Sigmoid colon (tissue), 7 donors: Measurements from ENCODE around the gene TENT5C. TPM values are rescaled to one million over a fixed set of nuclear protein-coding genes. Genes with fewer than 3 reads are reported as not detected.

Experiments
- DNase-seq: peaks from one replicate; pipeline ENCODE4 v3.0.0-alpha.2; 2019
- H3K27ac ChIP-seq, 4 donors: fragments of 200-600 bp; sonication (generic); one replicate each; pipeline ENCODE4 v1.5.1; 2016 to 2019; ENCODE audit warnings: mild to moderate bottlenecking in 1 of 4
- H3K27me3 ChIP-seq, 3 donors: fragments of 200-600 bp; sonication (generic); one replicate each; pipeline ENCODE4 v1.5.1; 2019; ENCODE audit warnings: mild to moderate bottlenecking in 1 of 3
- H3K36me3 ChIP-seq, 4 donors: fragments of 200-600 bp; sonication (generic); one replicate each; pipeline ENCODE4 v1.5.1; 2016 to 2019
- H3K4me1 ChIP-seq, 4 donors: fragments of 200-600 bp; sonication (generic); one replicate each; pipeline ENCODE4 v1.5.1; 2017 to 2019
- H3K4me3 ChIP-seq, 4 donors: fragments of 200-600 bp; sonication (generic); one replicate each; pipeline ENCODE4 v1.5.1; 2017 to 2019; ENCODE audit warnings: mild to moderate bottlenecking in 2 of 4, moderate library complexity in 1 of 4
- H3K9me3 ChIP-seq, 4 donors: fragments of 200-600 bp in 3 of 4; sonication (generic) in 3 of 4; one replicate each; pipeline versions ENCODE4 v1.5.1 to v1.6.1; 2013 to 2019
- EP300 ChIP-seq, 4 donors: sonication (generic); formaldehyde crosslinking; IDR thresholded peaks; one replicate each; pipeline ENCODE4 v1.6.1; 2017; ENCODE audit warnings: antibody characterized with exemption in 4 of 4
- POLR2A ChIP-seq, 2 donors: fragments of 450-650 bp; IDR thresholded peaks; one replicate each; pipeline ENCODE4 v1.6.1; 2016; ENCODE audit warnings: antibody characterized with exemption in 2 of 2, mild to moderate bottlenecking in 2 of 2, moderate library complexity in 2 of 2
- POLR2AphosphoS5 ChIP-seq, 4 donors: sonication (generic); formaldehyde crosslinking; IDR thresholded peaks; one replicate each; pipeline ENCODE4 v1.6.1; 2017; ENCODE audit warnings: antibody characterized with exemption in 4 of 4
- WGBS, 2 donors: extraction: QIAGEN DNeasy Blood & Tissue Kit; methylation state at CpG; one replicate each; pipeline ENCODE4 v1.1.7; 2013; 5-methylcytosine and 5-hydroxymethylcytosine counted together
- intact Hi-C: fragments of 100-400 bp; cut with DNase I; formaldehyde crosslinking; loops from one replicate; pipeline ENCODE4 v1.15.1; 2023
- polyA plus RNA-seq, 3 donors: library from polyadenylated mRNA; stranded (reverse); fragments of 200-250 nt; gene quantifications; one replicate each; pipeline ENCODE4 v1.2.3, GENCODE V29; 2013
- total RNA-seq, 4 donors: library from RNA; depleted of rRNA; stranded (reverse); fragments of >200 nt; gene quantifications; one replicate each; pipeline ENCODE4 v1.1.0, GENCODE V29; 2016
- TF ChIP-seq, protein P1 (sequence below), 4 experiments: fragments of 450-650 bp in 3 of 4; fragments of 200-600 bp in 1 of 4; IDR thresholded peaks; one replicate each; pipeline ENCODE4 v1.5.1; 2016 to 2019; ENCODE audit warnings: antibody characterized with exemption in 4 of 4, mild to moderate bottlenecking in 3 of 4, moderate library complexity in 2 of 4
- donor health status: healthy with polysubstance abuse.
- donor health status: Bipolar disorder and iron deficiency.
- donor health status: healthy.

The TENT5C gene
- total and polyA plus RNA-seq, 7 donors, result 2.8 to 10.3 (median 5.6) TPM

GRCh38 chr1:117643601-117644000 is 37.8 kb downstream of the TENT5C start:
- Histone ChIP-seq H3K4me3 (no peak overlapping the region), H3K36me3 (no peaks in the 10 kb centered on the region), H3K27ac (no peak overlapping the region), H3K9me3 (no peaks in the 10 kb centered on the region), H3K4me1 (no peaks in the 10 kb centered on the region), H3K27me3 (no peaks in the 10 kb centered on the region)
- TF ChIP-seq POLR2AphosphoS5 (IDR thresholded peaks at IDR 0.05), result no peak
- no peak for TF ChIP-seq POLR2A (IDR thresholded peaks at IDR 0.05)
- TF ChIP-seq, protein P1, sequence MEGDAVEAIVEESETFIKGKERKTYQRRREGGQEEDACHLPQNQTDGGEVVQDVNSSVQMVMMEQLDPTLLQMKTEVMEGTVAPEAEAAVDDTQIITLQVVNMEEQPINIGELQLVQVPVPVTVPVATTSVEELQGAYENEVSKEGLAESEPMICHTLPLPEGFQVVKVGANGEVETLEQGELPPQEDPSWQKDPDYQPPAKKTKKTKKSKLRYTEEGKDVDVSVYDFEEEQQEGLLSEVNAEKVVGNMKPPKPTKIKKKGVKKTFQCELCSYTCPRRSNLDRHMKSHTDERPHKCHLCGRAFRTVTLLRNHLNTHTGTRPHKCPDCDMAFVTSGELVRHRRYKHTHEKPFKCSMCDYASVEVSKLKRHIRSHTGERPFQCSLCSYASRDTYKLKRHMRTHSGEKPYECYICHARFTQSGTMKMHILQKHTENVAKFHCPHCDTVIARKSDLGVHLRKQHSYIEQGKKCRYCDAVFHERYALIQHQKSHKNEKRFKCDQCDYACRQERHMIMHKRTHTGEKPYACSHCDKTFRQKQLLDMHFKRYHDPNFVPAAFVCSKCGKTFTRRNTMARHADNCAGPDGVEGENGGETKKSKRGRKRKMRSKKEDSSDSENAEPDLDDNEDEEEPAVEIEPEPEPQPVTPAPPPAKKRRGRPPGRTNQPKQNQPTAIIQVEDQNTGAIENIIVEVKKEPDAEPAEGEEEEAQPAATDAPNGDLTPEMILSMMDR (IDR thresholded peaks at IDR 0.05), result no peak
- no peak for TF ChIP-seq EP300 (IDR thresholded peaks at IDR 0.05)
- DNase-seq, result no peak
- intact Hi-C loops, result no loop called here
- 89 to 90% methylated on average over 2 of the region's 2 CpGs for WGBS, 2 donors

- Histone ChIP-seq H3K27ac (no peak overlapping the region), H3K27me3 (no peaks in the 10 kb centered on the region), H3K4me1 (no peaks in the 10 kb centered on the region), H3K9me3 (no peaks in the 10 kb centered on the region), H3K36me3 (no peaks in the 10 kb centered on the region), H3K4me3 (no peak overlapping the region)
- intact Hi-C loops, result no loop called here
- DNase-seq, result no peak
- WGBS, 2 donors, result 65 to 89% methylated on average over 3 of the region's 3 CpGs
- no peak for TF ChIP-seq POLR2A (IDR thresholded peaks at IDR 0.05)
- TF ChIP-seq POLR2AphosphoS5 (IDR thresholded peaks at IDR 0.05), result no peak
- TF ChIP-seq EP300 (IDR thresholded peaks at IDR 0.05), result no peak
- TF ChIP-seq, protein P1 (IDR thresholded peaks at IDR 0.05), result no peak
These were observed 39.0 kb downstream of the TENT5C start for GRCh38 chr1:117644696-117645311.

DNA sequence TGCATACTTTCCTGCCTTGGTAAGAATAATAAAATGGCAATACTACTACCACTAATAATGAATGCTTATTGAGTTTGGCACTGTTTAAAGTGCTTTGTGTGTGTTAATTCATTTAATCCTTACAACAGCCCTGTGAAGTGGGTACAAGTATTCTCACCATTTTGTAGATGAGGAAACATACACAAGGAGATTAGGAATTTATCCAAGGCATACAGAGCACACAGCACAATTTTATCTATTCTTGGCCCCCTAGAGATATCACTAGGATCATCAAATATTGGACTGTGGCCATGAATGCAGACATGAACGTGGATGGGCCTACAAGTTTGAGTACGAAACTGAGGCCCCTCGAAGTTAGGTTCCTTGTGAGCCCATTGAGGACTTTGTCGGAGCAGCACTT is 39.5 kb downstream of the TENT5C start:
- no peaks in the 10 kb centered on the region for H3K4me1 ChIP-seq
- H3K4me3 ChIP-seq, result no peak overlapping the region
- DNase-seq, result no peak
- TF ChIP-seq POLR2AphosphoS5 (IDR thresholded peaks at IDR 0.05), result no peak
- TF ChIP-seq, protein P1 (IDR thresholded peaks at IDR 0.05), result no peak
- no peak overlapping the region for H3K27ac ChIP-seq
- no peaks in the 10 kb centered on the region for H3K9me3 ChIP-seq
- no peaks in the 10 kb centered on the region for H3K36me3 ChIP-seq
- 91 to 93% methylated on average over 4 of the region's 4 CpGs for WGBS, 2 donors
- intact Hi-C loops, result no loop called here
- no peaks in the 10 kb centered on the region for H3K27me3 ChIP-seq

DNA sequence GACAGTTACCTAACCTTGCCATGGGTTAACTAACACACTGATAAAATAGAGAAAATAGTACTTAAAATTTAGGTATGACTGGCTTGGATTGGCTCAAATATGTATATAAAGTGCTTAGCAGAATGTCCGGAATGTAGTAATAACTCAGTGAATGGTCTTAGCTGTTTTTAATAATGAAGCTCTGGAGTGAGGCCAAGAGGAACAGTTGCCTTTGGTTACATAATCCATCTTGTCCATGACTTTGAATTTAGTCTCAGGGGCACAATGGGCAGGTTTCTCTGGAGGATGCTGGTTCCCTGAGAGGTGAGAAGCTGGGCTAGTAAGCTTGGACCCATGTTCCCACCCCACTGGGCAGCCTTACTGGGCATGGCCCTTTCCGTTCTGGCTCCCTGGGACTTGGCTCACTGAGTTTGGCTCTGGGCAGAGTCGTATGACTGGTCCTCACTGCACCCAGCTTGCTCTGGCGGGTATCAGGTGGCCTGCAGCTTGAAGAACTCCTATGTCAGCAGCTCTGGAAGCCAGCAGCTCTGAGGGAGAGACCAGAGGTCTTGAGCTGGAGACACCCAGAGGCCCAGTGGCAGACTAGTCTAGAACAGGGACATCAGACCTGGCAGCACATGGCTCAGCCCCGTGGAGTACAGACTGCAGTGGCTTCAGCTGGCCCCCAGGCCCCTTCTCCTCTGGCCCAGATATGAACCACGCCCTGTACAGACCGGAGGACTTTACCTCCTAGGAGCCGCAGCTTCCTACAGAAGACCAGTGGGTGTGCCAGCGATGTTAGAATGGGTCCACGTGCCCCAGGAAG is 40.4 kb downstream of the TENT5C start:
- Histone ChIP-seq H3K27me3 (no peaks in the 10 kb centered on the region), H3K36me3 (no peaks in the 10 kb centered on the region), H3K9me3 (no peaks in the 10 kb centered on the region), H3K4me1 (no peaks in the 10 kb centered on the region), H3K27ac (no peak overlapping the region), H3K4me3 (no peak overlapping the region)
- TF ChIP-seq POLR2A (IDR thresholded peaks at IDR 0.05) (no peak), EP300 (IDR thresholded peaks at IDR 0.05) (no peak), POLR2AphosphoS5 (IDR thresholded peaks at IDR 0.05) (no peak)
- TF ChIP-seq, protein P1 (IDR thresholded peaks at IDR 0.05), result no peak
- intact Hi-C loops, result no loop called here
- WGBS, 2 donors, result 44 to 76% methylated on average over 10 of the region's 10 CpGs
- no peak for DNase-seq
